Neutrophil (primary cell): ENCODE measurements around the gene KRT34.
"Not testable (repeated sequence)": the region's sequence is repeated elsewhere in the genome, so short reads cannot be mapped to it uniquely, and the experiment has no call there.

ENCODE experiments used
- H3K27ac ChIP-seq: fragments of 200-600 bp; sonication (generic); 2 replicates; pipeline ENCODE4 v1.5.1; 2016; ENCODE audit warnings: mild to moderate bottlenecking, moderate library complexity
- H3K27me3 ChIP-seq: fragments of 200-600 bp; sonication (generic); 2 replicates; pipeline ENCODE4 v1.6.0; 2016; ENCODE audit warnings: mild to moderate bottlenecking
- H3K36me3 ChIP-seq: fragments of 200-600 bp; sonication (generic); 2 replicates; pipeline ENCODE4 v1.5.1; 2017
- H3K4me1 ChIP-seq, 2 experiments: fragments of 200-600 bp in 1 of 2; sonication (generic) in 1 of 2; 1 replicate in 1 of 2; 2 replicates in 1 of 2; pipeline versions ENCODE4 v1.5.1 to v1.6.1; 2013 to 2016; ENCODE audit warnings: low read depth in 1 of 2, low read length in 1 of 2, mild to moderate bottlenecking in 1 of 2, moderate library complexity in 1 of 2; ENCODE audit not compliant: control insufficient read depth in 1 of 2, insufficient read depth in 1 of 2
- H3K4me3 ChIP-seq, 2 experiments: fragments of 200-600 bp in 1 of 2; sonication (generic) in 1 of 2; 1 replicate in 1 of 2; 2 replicates in 1 of 2; pipeline ENCODE4 v1.5.1; 2013 to 2016; ENCODE audit warnings: low read depth in 1 of 2, low read length in 1 of 2, mild to moderate bottlenecking in 1 of 2, moderate library complexity in 1 of 2
- H3K9me3 ChIP-seq: fragments of 200-600 bp; sonication (generic); 2 replicates; pipeline ENCODE4 v1.5.1; 2016
- CTCF ChIP-seq: fragments of 200-600 bp; sonication (generic); IDR thresholded peaks from 2 replicates; pipeline ENCODE4 v1.5.1; 2016; ENCODE audit warnings: antibody characterized with exemption

KRT34 gene

GRCh38 chr17:41363881-41364280 lies 18.2 kb downstream of the KRT34 start:
- peaks cover 22% of the 10 kb centered on the region for H3K27me3 ChIP-seq
- H3K9me3 ChIP-seq, result no peaks in the 10 kb centered on the region
- no peaks in the 10 kb centered on the region for H3K36me3 ChIP-seq
- H3K4me3 ChIP-seq, result no peak overlapping the region
- no peak overlapping the region for H3K27ac ChIP-seq
- TF ChIP-seq CTCF, result no peak
- H3K4me1 ChIP-seq, result no peaks in the 10 kb centered on the region

GRCh38 chr17:41360296-41360995 lies 21.7 kb downstream of the KRT34 start:
- Histone ChIP-seq H3K4me3 (no peak overlapping the region), H3K4me1 (no peaks in the 10 kb centered on the region), H3K36me3 (no peaks in the 10 kb centered on the region), H3K27me3 (peaks cover 19% of the 10 kb centered on the region), H3K27ac (no peak overlapping the region), H3K9me3 (no peaks in the 10 kb centered on the region)
- no peak for TF ChIP-seq CTCF

- H3K9me3 ChIP-seq, result no peaks in the 10 kb centered on the region
- TF ChIP-seq CTCF, result no peak
- no peak overlapping the region for H3K4me3 ChIP-seq
- no peaks in the 10 kb centered on the region for H3K4me1 ChIP-seq
- H3K36me3 ChIP-seq, result no peaks in the 10 kb centered on the region
- peaks cover 15% of the 10 kb centered on the region for H3K27me3 ChIP-seq
- no peak overlapping the region for H3K27ac ChIP-seq
These were observed 27.6 kb downstream of the KRT34 start for GRCh38 chr17:41354536-41354935.

- Histone ChIP-seq H3K4me1 (no peaks in the 10 kb centered on the region), H3K27me3 (peaks cover 11% of the 10 kb centered on the region), H3K4me3 (no peak overlapping the region), H3K36me3 (no peaks in the 10 kb centered on the region), H3K9me3 (no peaks in the 10 kb centered on the region), H3K27ac (no peak overlapping the region)
- TF ChIP-seq CTCF, result no peak
These were observed 29.3 kb downstream of the KRT34 start for GRCh38 chr17:41352597-41353366.

GRCh38 chr17:41351177-41351576 lies 30.9 kb downstream of the KRT34 start:
- H3K36me3 ChIP-seq, result no peaks in the 10 kb centered on the region
- no peak overlapping the region for H3K4me3 ChIP-seq
- no peaks in the 10 kb centered on the region for H3K4me1 ChIP-seq
- H3K9me3 ChIP-seq, result no peaks in the 10 kb centered on the region
- peaks cover 4% of the 10 kb centered on the region for H3K27me3 ChIP-seq
- no peak for TF ChIP-seq CTCF
- H3K27ac ChIP-seq, result no peak overlapping the region

- not testable (repeated sequence) for H3K27me3 ChIP-seq, H3K27ac ChIP-seq, H3K9me3 ChIP-seq, H3K36me3 ChIP-seq, H3K4me1 ChIP-seq, H3K4me3 ChIP-seq
These were observed 31.7 kb downstream of the KRT34 start, which contains the start of gene KRT33A for GRCh38 chr17:41350381-41350878. Gene KRT33A (minus strand): TSS chr17:41350828. CDS start chr17:41350767, 61 bp downstream.
